Nephron (organoid): Measurements from ENCODE around the gene DUOX2.
A peak's percentile ranks its signal among the peaks of the same experiment; 100 is the strongest.

Experiments
- H3K27ac Mint-ChIP-seq, 3 experiments: 2 replicates each; pipeline ENCODE4 v1.8.0; 2020; ENCODE audit warnings: mixed read lengths in 3 of 3, mild to moderate bottlenecking in 2 of 3, moderate library complexity in 1 of 3
- H3K27me3 Mint-ChIP-seq: 2 replicates; pipeline ENCODE4 v1.8.0; 2021; ENCODE audit warnings: low read depth, mild to moderate bottlenecking, moderate library complexity, mixed read lengths
- H3K36me3 Mint-ChIP-seq: 2 replicates; pipeline ENCODE4 v1.8.0; 2020; ENCODE audit warnings: low read depth, mixed read lengths
- H3K4me1 Mint-ChIP-seq: 2 replicates; pipeline ENCODE4 v1.8.0; 2020; ENCODE audit warnings: mixed read lengths
- H3K4me3 Mint-ChIP-seq, 3 experiments: 2 replicates each; pipeline ENCODE4 v1.8.0; 2020; ENCODE audit warnings: mild to moderate bottlenecking in 3 of 3, mixed read lengths in 3 of 3, moderate library complexity in 2 of 3
- H3K9me3 Mint-ChIP-seq: 2 replicates; pipeline ENCODE4 v1.8.0; 2020; ENCODE audit warnings: mixed read lengths
- TF ChIP-seq, protein P1 (sequence below), 3 experiments: fragments of 200-600 bp; sonication (generic); IDR thresholded peaks; one replicate each; pipeline ENCODE4 v1.5.0; 2021; ENCODE audit warnings: antibody characterized with exemption in 3 of 3; ENCODE audit not compliant: unreplicated experiment in 3 of 3

DUOX2 gene

DNA sequence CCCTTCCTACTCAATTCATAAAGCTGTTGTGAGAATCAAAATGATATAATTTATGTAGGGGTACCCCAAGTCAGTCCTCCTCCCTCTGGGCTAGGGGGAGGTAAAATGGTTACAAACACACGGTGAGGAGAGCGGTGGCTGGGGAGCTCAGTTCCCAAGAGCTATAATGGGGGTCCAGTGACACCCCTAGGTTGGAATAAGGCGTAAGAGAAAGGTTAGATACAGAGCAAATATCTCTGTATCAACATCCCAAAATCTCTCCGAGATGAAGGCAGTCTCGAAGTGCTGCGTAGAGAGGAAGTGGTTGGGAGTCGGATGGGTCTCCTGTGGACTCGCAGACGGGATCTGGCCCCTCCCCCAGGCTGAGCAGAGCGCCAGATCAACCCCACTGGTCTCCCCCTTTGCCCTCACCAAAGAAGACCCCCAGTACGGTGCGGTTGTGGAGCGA, 1.8 kb downstream of the DUOX2 start:
- Mint-ChIP-seq H3K4me1 (peaks cover 6% of the 10 kb centered on the region), H3K27ac (no peak overlapping the region), H3K4me3 (peak overlapping the region; percentile 26 to 62 (median 57)), H3K36me3 (no peaks in the 10 kb centered on the region), H3K9me3 (no peaks in the 10 kb centered on the region), H3K27me3 (peaks cover 89% of the 10 kb centered on the region)
- TF ChIP-seq, protein P1, sequence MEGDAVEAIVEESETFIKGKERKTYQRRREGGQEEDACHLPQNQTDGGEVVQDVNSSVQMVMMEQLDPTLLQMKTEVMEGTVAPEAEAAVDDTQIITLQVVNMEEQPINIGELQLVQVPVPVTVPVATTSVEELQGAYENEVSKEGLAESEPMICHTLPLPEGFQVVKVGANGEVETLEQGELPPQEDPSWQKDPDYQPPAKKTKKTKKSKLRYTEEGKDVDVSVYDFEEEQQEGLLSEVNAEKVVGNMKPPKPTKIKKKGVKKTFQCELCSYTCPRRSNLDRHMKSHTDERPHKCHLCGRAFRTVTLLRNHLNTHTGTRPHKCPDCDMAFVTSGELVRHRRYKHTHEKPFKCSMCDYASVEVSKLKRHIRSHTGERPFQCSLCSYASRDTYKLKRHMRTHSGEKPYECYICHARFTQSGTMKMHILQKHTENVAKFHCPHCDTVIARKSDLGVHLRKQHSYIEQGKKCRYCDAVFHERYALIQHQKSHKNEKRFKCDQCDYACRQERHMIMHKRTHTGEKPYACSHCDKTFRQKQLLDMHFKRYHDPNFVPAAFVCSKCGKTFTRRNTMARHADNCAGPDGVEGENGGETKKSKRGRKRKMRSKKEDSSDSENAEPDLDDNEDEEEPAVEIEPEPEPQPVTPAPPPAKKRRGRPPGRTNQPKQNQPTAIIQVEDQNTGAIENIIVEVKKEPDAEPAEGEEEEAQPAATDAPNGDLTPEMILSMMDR (IDR thresholded peaks at IDR 0.05; ENCODE audit: unreplicated experiment in 3 of 3), result no peak

GRCh38 chr15:45111390-45112142, 2.4 kb downstream of the DUOX2 start:
- peak overlapping the region in 2 of 3 experiments; percentile 26 to 62 for H3K4me3 Mint-ChIP-seq
- peaks cover 89% of the 10 kb centered on the region for H3K27me3 Mint-ChIP-seq
- H3K9me3 Mint-ChIP-seq, result no peaks in the 10 kb centered on the region

DNA sequence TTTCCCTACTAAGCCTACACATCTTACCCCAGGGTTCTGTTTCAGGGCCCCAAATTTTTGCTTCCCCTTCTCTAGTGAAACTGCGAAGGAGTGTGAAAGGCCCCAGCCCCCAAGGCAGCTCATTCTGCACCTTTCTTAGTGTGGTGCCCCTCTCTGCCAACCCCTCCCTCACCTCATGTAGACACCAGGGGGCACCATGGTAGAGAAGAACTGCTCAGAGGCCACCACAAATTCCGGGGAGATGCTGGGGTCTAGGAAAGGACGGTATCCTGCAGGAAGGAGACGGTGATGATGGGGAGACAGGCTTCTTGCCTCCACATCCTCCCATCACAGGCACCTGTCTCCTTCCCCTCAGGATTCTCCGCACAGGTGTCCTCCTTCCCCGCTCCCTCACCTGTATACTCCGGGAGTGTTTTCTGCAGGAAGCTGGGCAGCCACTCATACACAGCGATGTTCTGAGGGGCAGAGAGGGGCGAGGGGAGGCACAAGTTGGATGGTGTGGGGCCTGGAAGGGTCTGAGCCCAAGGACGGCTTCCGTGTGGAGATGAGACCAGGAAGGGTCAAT, 3.6 kb downstream of the DUOX2 start:
- TF ChIP-seq, protein P1 (IDR thresholded peaks at IDR 0.05; ENCODE audit: unreplicated experiment in 3 of 3), result no peak
- Mint-ChIP-seq H3K27me3 (peaks cover 87% of the 10 kb centered on the region), H3K9me3 (no peaks in the 10 kb centered on the region), H3K36me3 (no peaks in the 10 kb centered on the region), H3K4me1 (peaks cover 6% of the 10 kb centered on the region), H3K27ac (no peak overlapping the region), H3K4me3 (no peak overlapping the region)

More at GRCh38 chr15:45111390-45112142, 2.4 kb downstream of the DUOX2 start:
- Mint-ChIP-seq H3K36me3 (no peaks in the 10 kb centered on the region), H3K27ac (no peak overlapping the region), H3K4me1 (peaks cover 6% of the 10 kb centered on the region)
- TF ChIP-seq, protein P1 (IDR thresholded peaks at IDR 0.05; ENCODE audit: unreplicated experiment in 3 of 3), result no peak

GRCh38 chr15:45107941-45108630, 5.9 kb downstream of the DUOX2 start:
- H3K36me3 Mint-ChIP-seq, result no peaks in the 10 kb centered on the region
- no peak overlapping the region for H3K4me3 Mint-ChIP-seq
- TF ChIP-seq, protein P1 (IDR thresholded peaks at IDR 0.05; ENCODE audit: unreplicated experiment in 3 of 3), result no peak
- H3K9me3 Mint-ChIP-seq, result no peaks in the 10 kb centered on the region
- H3K27ac Mint-ChIP-seq, result no peak overlapping the region
- H3K4me1 Mint-ChIP-seq, result peaks cover 6% of the 10 kb centered on the region
- H3K27me3 Mint-ChIP-seq, result peaks cover 81% of the 10 kb centered on the region

DNA sequence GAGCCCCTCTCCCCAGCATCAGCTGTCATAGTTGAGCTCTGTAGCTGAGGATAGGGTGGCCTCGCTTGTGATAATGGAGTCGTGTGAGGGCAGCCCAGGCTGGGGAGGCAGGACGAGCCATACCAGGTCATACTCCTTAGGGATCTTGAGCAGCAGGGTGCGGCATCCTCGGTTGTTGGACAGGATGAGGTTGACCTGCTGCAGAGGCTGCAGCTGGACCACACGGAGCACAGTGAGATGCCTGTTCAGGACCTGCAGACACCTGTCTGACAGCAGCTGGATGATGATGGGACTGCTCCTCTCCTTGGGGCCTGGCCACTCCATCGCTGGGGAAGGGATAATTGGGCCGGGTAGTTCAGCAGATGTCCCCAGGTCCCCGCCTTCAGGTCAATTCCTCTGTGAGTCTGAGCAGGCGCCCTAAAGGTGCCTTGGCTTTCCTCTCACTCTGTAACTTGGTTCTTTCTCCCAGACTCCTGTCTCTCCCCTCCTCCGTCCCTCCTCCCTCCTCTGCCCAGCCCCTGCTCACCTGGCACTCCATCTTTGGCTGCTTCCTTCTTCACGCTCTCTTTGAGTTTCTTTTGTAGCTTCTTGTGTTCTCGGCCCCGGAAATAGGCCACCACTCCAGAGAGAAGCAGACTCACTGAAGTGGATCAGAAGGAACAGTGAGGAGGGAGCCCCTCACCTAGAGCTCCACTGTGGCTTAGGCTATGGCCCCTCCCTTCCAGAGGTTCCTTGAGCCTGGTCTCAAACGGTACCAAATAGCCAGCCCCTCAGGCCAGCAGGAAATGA, 7.8 kb downstream of the DUOX2 start:
- Mint-ChIP-seq H3K27me3 (peaks cover 67% of the 10 kb centered on the region), H3K4me1 (no peaks in the 10 kb centered on the region), H3K4me3 (no peak overlapping the region), H3K36me3 (no peaks in the 10 kb centered on the region), H3K9me3 (no peaks in the 10 kb centered on the region), H3K27ac (no peak overlapping the region)
- TF ChIP-seq, protein P1 (IDR thresholded peaks at IDR 0.05; ENCODE audit: unreplicated experiment in 3 of 3), result no peak
